ENCODE measurements around the gene MMP19. TPM values are rescaled to one million over a fixed set of nuclear protein-coding genes. Genes with fewer than 3 reads are reported as not detected.
"Not testable (repeated sequence)": the region's sequence is repeated elsewhere in the genome, so short reads cannot be mapped to it uniquely, and the experiment has no call there.

The MMP19 gene
- polyA plus RNA-seq, 3 donors: 0.47 to 0.93 (median 0.52) TPM

- no peak for DNase-seq (ENCODE audit: low read depth in 3 of 3, low spot score in 2 of 3)
Measured at GRCh38 chr12:55844961-55845360, 2.2 kb upstream of the MMP19 start.

GRCh38 chr12:55843431-55843830 lies 695 bp upstream of the MMP19 start:
- DNase-seq (ENCODE audit: low read depth in 3 of 3, low spot score in 2 of 3): no peak

DNA sequence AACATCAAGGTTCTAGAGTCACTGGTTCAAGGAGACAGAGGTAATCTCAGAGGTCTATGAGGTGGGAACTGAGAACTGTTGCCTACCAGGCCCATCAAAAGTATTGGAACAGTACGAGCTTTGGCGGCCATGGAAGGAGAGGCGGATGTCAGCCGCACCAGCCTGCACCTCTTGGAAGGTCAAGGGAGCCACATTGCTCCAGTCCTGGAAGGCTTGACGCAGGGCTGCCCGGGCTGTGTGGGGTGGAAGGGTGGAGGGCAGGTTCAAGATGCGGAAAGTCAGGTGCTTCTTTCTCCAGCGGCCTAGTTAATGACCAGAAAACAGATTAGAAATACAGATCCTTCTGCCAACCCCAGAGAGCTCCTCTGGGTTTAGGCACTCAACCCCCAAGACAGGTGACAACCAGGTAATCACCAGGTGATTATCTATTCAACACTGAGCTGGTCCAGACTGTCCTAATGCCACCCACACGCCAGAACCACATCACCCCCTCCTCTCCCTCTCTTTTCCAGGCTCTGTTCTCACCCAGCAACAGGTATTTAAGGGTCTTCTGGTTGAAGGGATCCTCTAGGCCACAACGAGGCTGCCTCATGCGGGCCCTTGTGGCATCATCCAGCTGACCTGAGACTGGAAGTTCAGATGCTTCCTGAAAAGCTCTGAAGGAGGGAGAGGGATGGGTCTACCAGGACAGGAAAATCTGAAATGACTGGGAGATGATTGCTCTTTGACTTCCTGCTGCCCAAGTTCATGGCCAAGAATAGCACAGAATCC lies 2.0 kb downstream of the MMP19 start:
- no peak for DNase-seq (ENCODE audit: low read depth in 3 of 3, low spot score in 2 of 3)

DNA sequence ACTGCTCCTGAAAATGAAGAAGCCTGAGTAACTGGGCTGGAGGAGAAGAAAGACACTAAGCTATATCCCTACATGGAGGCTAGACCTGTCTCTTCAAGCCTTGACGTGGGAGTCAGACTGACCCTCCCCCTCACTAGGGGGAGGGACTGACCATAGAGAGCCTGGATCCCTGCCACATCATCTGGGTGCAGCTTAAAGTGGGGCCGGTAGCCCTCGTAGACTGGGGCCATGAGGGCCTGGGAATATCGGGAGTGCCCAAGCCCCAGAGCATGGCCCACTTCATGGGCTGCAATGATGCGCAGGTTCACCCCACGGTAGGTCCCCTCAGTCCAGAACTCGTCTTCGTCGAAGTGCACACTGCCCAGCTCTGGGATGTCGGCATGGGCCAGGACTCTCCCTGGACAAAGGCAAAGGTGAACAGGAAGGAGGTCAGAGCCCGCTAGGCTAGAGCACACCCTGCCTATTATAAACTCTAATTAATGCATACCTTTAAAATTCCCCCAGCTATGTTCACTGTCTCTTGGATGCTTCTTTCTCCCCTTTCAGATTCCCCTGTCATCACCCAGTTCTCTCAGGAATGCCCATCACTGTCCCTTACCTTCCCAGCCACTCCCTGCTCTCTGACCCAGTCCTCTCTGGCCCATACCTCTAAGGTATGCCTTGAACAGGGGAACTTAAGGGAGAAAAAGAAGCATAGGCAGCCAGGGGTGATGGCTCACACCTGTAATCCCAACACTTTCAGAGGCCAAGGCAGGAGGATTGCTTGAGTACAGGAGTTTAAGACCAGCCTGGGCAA lies 3.2 kb downstream of the MMP19 start:
- no peak for DNase-seq (ENCODE audit: low read depth in 3 of 3, low spot score in 2 of 3)

GRCh38 chr12:55838361-55838760 lies 4.4 kb downstream of the MMP19 start:
- DNase-seq (ENCODE audit: low read depth in 3 of 3, low spot score in 2 of 3): no peak

GRCh38 chr12:55834400-55834799 lies 8.3 kb downstream of the MMP19 start:
- DNase-seq (ENCODE audit: low read depth in 3 of 3, low spot score in 2 of 3): not testable (repeated sequence)

DNA sequence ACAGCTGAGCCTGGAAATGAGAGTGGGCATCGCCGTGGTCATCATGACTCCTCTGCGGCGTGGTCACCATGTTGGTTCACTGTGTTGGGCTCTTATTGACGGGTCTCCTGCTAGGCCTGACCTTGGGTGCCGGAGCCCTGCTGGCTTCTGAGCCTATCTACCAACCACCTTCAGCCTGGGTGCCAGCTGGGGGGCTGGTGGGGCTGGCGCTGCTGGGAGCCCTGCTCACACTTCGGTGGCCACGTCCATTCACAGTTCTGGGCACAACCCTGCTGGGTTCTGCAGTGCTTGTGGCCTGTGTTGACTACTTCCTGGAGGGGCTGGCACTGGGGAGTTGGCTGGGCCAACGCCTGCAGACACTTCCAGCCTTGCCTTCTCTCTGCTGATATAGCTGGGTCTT lies 9.7 kb downstream of the MMP19 start:
- DNase-seq (ENCODE audit: low read depth in 3 of 3, low spot score in 2 of 3): no peak

DNA sequence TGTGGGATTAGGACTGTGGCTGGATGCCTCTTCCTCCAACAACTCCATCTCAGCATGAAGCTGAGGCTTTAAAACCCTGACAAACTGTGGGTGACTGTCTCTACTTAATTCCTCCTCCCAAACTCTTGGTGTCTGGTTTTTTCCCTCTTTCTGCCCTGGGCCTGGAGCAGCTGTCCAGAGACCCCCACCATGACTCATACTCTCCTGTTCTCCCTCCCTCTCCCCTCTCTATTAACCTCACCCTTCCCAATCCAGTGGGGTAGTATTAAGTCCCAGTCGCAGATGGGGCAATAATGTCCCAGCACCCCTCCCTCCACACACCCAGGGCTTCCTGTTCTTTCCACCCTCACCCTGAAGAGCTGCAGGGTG lies 11.3 kb downstream of the MMP19 start:
- no peak for DNase-seq (ENCODE audit: low read depth in 3 of 3, low spot score in 2 of 3)

- DNase-seq (ENCODE audit: low read depth in 3 of 3, low spot score in 2 of 3): peak; percentile 78 to 92 (median 91)
Measured at GRCh38 chr12:55830601-55831446, 11.9 kb downstream of the MMP19 start.

- DNase-seq (ENCODE audit: low read depth in 3 of 3, low spot score in 2 of 3): no peak
Measured at GRCh38 chr12:55829967-55830600, 12.7 kb downstream of the MMP19 start.

- DNase-seq (ENCODE audit: low read depth in 3 of 3, low spot score in 2 of 3): no peak
Measured at GRCh38 chr12:55828357-55828756, 14.4 kb downstream of the MMP19 start.

GRCh38 chr12:55827806-55828205 lies 14.9 kb downstream of the MMP19 start:
- no peak for DNase-seq (ENCODE audit: low read depth in 3 of 3, low spot score in 2 of 3)

DNA sequence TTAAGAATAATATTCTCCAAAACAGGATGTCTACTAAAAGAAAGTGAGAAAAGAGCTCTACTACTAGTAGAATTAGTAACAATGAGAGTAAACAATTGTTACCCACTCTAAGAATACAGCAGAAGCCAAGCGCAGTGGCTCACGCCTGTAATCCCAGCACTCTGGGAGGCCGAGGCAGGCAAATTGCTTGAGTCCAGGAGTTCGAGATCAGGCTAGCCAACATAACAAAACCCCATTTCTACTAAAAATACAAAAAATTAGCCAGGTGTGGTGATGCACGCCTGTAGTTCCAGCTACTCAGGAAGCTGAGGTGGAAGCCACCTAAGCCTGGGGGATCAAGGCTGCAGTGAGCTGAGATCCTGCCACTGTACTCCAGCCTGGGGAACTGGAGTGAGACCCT lies 18.0 kb downstream of the MMP19 start:
- DNase-seq (ENCODE audit: low read depth in 3 of 3, low spot score in 2 of 3): no peak

- DNase-seq (ENCODE audit: low read depth in 3 of 3, low spot score in 2 of 3): no peak
Measured at GRCh38 chr12:55823419-55823818, 19.3 kb downstream of the MMP19 start.

DNA sequence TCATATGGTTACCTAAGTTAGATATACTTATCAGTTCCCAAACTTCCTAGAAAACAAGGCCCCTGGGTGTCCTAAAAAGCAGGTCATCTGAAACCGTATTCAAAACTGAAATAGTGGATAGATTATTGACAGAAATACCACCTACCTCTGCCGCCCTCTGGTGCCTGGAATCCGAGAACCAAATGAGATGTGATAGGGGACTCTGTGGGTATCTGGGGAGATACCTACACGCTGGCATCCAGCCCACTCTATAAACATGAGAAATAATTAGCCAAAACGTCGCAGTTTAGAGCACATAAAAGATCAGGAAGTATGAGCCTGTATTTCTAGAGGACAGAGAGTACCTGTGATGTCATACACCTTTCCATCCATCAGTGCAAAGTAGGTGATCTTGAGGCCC lies 20.5 kb downstream of the MMP19 start:
- no peak for DNase-seq (ENCODE audit: low read depth in 3 of 3, low spot score in 2 of 3)

GRCh38 chr12:55820679-55821078 lies 22.1 kb downstream of the MMP19 start:
- DNase-seq (ENCODE audit: low read depth in 3 of 3, low spot score in 2 of 3): no peak

- no peak for DNase-seq (ENCODE audit: low read depth in 3 of 3, low spot score in 2 of 3)
Measured at GRCh38 chr12:55818886-55819285, 23.9 kb downstream of the MMP19 start.

DNA sequence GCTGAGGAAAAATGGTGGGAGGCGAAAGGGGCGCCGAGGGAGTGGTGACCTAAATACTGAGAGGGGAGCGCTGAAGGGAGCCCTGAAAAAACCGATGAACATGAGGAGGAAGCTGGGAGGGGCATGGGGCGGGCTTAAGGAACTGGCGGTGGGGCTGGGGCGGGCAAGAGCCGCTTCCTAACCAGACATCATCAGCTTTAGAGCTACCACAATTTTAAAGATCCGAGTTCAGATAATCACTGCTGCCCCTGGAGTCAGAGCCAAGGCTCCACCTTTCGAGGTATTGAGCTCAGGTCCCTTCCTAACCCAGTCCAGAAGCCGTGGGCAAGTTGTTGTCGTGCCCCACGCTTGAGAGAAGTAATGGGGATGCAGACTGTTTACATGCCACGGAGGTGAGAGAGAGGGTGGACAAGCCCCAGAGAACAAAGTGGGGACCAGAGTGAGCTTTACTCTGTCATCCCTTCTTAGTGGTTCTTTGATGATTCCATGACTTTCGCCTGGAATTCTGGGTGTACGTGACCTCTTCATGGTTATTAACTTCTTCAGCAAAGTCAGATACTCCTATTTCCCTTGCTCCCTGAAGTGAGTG lies 24.5 kb downstream of the MMP19 start:
- no peak for DNase-seq (ENCODE audit: low read depth in 3 of 3, low spot score in 2 of 3)

- DNase-seq (ENCODE audit: low read depth in 3 of 3, low spot score in 2 of 3): peak; percentile 98 to 100 (median 100)
Measured at GRCh38 chr12:55817345-55818139, 25.2 kb downstream of the MMP19 start, which contains the start of the genes ORMDL2 and SARNP. Gene ORMDL2 (plus strand): TSS chr12:55818041. CDS start chr12:55819000, 959 bp downstream. Gene SARNP (minus strand): TSS chr12:55817724. CDS start chr12:55817701, 23 bp downstream.

All from right renal cortex interstitium (tissue), 3 donors.